GM10847 (cell line): ENCODE data around the gene RBM27.

Experiments
- POLR2A ChIP-seq: IDR thresholded peaks from 2 replicates; pipeline ENCODE4 v1.6.1; 2011; ENCODE audit not compliant: insufficient read length; ENCODE audit errors: extremely low read depth

The RBM27 gene, protein sequence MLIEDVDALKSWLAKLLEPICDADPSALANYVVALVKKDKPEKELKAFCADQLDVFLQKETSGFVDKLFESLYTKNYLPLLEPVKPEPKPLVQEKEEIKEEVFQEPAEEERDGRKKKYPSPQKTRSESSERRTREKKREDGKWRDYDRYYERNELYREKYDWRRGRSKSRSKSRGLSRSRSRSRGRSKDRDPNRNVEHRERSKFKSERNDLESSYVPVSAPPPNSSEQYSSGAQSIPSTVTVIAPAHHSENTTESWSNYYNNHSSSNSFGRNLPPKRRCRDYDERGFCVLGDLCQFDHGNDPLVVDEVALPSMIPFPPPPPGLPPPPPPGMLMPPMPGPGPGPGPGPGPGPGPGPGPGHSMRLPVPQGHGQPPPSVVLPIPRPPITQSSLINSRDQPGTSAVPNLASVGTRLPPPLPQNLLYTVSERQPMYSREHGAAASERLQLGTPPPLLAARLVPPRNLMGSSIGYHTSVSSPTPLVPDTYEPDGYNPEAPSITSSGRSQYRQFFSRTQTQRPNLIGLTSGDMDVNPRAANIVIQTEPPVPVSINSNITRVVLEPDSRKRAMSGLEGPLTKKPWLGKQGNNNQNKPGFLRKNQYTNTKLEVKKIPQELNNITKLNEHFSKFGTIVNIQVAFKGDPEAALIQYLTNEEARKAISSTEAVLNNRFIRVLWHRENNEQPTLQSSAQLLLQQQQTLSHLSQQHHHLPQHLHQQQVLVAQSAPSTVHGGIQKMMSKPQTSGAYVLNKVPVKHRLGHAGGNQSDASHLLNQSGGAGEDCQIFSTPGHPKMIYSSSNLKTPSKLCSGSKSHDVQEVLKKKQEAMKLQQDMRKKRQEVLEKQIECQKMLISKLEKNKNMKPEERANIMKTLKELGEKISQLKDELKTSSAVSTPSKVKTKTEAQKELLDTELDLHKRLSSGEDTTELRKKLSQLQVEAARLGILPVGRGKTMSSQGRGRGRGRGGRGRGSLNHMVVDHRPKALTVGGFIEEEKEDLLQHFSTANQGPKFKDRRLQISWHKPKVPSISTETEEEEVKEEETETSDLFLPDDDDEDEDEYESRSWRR

DNA sequence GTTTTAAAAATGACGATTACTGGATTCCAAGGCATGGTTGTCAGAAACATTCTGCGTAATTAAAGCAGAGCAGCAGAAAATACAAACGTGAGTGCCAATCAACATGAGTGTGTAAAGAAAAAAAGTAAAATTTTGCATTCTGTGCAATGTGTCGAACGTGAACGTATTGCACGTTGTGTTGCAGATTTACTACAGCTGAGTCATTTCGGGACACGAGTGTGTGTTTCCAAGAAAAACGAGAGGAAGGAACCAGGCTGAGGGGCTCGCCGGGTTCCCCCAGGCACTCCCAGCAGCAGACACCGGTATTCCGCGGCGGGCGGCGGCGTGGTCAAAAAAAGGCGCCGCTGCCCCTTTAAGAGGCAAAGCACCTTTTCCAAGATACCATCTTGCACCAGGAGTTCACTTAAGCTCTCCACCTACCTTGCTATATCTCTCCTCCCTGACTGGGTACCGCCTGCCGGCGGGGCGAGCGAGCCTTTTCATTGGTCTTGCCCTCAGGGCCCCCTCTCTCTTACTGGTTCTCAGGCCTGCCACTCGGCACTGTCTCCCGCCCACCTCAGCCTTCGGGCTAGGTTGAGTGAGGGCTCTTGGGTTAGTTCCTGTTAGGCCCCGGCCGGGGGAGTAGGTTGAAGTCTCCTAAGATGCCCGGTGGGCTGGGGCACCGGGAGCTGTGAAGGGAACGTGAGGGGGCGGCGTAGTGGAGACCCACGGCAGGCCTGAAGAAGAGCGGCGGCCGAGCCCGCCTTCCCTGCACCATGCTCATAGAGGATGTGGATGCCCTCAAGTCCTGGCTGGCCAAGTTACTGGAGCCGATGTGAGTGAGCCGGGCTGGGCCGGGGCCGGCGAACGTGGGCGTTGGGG, at the start of gene RBM27:
Gene RBM27 (plus strand): TSS at position 595 of the 861 bp plus-strand sequence. CDS start 161 bp downstream, at position 756.
- TF ChIP-seq POLR2A = peak; percentile 68

DNA sequence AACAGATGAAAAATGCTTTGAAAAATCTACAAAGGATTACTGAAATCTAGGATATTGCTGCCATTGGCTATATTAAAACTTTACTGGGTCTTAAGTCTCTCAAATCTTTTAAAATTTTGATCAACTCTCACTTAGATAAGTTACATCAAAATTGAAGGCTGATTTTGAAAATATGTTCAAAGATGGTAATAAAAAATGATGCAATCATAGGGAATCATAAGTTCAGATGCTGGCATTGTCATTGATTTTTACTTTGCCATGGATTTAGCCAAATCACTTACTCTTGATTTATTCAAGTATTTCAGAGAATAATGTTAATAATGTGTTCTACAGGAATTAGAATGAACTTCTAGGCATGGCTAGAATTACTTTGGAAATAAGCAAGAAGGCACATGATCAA, 45.1 kb upstream of the RBM27 start:
- TF ChIP-seq POLR2A = no peak

DNA sequence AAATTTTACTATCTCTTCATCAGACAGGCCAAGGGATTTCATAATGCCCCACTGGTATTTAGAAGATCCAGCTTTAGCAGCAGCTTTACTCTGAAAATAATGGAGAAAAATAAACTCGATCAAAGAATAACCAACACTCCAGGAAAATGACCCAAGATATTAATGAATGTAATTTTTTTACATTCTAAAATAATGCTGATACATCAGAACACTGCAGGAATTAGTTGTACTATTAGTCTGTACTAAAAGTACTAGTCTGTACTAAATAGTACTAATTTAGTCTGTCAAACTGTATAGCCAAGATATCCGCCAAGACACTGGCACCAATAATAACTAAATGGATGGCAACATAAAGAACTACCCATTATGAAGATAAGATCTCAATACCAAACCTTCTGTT, 39.0 kb upstream of the RBM27 start:
- no peak for TF ChIP-seq POLR2A

DNA sequence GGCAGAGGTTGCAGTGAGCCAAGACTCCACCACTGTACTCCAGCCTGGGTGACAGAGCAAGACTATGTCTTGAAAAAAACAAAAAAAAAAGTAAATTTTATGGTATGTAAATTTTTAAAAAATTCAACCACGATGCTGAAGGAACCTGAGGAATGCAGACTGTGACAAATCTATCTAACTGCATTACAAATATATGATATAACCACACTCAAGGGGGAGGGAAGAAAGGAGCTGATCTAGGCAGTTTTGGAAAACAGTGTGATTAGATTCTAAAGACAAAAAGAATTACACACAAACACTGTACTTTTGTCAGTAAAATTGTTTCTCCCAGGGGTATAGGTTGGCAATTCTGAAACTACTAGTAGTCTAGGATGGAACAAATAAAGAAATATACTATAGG, 37.9 kb upstream of the RBM27 start:
- no peak for TF ChIP-seq POLR2A

DNA sequence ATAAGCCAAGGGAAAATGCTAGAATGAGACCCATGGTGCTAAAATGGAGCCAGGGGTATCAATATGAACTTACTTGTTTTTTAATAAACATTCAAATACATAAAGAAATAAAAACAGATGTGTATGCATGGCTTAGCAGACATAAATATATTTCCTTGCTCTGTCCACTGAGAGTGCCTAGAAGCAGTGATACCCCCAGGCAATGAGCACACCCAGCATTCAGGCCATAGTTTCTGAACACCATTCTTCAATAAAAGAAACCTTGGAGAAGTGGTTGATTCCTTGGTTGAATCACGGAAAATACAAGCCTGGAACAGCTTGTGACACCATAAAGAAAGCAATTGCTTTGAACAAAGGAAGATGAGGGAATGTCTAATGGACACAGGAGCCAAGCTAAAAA, 37.5 kb upstream of the RBM27 start:
- TF ChIP-seq POLR2A = no peak

DNA sequence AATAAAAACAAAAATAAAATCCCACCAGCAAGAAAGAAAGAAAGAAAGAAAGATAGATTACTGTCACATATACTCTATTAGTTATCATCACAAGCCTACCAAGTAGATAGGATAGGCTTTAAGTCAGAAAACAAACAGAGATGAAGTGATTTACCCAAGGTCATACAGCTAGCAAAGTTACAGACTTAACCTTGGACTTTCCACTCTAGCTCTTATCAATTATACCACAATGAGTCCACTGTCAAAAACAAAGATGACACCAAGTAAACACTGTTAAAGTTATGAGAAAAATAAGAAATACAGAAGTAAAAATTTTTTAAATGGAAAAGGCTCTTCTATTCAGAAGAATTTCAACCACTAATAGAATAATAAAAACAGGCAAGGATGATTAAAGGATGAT, 34.3 kb upstream of the RBM27 start:
- no peak for TF ChIP-seq POLR2A

DNA sequence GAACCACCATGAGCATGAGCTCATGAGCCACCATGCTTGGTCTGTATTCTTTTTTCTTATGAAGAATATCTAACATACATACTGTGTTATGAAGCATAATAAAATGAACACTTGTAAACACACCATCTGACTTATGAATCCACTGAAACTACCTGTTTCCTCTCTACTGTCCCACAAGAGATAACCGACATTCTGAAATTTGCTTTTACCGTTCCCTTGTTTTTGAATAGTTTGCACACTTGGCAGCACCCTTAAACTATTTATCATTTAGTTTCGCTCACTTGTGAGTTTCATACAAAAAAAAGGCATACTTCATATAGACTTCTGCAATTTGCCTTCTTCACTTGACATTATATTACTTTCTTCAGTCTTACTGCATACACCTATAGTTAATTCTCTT, 29.8 kb upstream of the RBM27 start:
- no peak for TF ChIP-seq POLR2A

DNA sequence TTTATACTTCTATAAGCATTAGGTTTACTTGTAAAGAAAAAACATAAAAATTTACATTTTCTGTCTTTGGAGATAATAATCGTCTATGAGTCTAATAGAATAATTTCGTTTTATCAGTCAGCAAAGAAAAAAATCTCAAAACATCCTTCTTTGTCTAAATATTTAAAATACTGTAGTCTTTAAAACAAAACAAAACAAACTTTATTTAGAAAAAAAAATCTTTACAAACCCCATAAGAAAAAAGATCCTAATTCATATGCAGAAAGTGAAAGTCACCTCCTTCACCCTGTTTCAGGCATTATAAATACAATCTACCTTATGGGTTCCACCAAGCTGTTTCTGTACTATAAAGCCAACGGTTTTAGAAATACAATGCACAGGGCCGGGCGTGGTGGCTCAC, 26.6 kb upstream of the RBM27 start:
- TF ChIP-seq POLR2A = no peak

DNA sequence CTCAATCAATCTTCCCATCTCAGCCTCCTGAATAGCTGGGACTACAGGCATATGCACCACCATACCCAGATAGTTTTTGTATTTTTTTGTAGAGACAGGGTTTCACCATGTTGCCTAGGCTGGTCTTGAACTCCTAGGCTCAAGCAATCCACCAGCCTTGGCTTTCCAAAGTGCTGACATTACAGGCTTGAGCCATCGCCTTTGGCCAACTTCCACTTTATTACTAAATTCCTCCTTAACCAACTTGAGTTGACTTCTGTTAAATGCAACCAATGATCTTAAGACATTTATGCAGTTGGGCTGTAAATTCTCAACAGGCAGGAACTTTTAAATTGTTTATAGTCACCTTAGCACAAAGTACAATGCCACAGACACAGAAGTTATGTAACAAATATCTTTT, 23.7 kb upstream of the RBM27 start:
- TF ChIP-seq POLR2A = no peak

DNA sequence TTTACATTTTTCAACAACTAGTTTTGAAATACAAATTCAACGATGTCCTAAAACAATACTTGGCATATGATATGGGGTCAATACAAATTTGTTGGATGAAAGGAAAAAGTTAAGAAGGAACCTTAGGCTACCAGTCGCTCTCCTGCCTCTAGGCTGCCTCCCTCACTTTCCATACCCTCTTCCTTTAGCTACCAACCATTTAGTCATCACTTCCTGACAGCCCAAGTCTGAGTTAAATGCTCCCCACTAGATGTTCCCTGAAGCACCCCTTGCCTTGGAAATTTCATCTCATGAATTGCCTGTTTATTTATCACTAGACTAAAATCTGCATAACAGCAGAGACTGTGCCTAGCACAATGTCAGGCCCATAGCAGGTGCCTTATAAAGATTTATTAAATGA, 18.2 kb upstream of the RBM27 start:
- TF ChIP-seq POLR2A = no peak

DNA sequence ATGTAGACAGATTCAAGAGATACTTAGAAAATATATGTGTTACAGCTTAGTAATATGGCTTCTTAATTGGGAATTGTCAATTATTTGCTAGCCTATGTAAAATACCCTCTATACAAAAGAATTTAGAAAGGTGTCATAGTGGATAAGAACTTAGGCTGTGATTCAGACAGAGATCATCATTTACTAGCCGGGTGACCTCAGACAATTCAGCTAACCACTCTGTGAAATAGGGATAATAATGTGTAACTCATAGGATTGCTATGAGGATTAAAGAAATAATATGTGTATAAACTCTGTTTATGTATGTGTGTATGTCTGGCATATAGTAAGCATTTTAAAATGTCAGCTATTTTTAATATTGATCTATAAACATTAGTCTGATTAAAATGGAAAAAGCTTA, 15.0 kb upstream of the RBM27 start:
- no peak for TF ChIP-seq POLR2A

DNA sequence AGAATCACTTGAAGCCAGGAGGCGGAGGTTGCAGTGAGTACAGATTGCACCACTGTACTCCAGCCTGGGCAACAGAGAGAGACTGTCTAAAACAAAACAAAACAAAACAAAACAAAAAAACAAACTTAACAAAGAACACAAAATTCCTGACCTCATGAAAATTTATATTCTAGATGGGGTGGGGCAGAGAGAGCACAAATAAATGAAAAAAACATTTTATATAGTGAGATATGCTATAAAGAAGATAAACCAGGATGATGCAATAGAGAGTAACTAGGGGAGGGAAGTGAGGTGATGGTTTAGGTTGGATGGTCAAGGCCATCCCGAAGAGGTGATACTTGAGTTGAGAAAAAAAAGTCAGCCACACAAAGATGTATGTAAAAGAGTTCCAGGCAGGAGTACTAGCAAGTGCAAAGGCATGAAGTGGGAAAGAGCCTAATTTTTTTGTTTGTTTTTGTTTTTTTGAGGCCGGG, 10.8 kb upstream of the RBM27 start:
- TF ChIP-seq POLR2A = no peak

DNA sequence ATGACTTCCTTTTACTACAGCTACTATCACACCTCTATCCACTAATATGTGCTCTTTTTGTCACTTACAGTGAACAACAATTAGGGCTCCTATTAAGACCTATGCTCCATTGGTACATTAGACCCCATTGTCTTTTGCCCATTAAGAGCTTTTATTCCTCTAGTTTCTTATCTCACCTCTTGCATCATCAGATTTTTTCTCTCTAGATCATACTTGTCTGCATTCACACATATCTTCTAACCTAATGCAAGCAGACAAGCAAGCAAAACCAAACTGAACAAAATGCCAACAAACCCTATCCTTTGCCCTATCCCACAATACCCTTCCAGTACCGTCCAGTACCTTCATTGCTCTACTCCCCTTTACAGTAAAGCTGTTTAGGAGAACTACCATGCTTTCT, 10.1 kb upstream of the RBM27 start:
- no peak for TF ChIP-seq POLR2A

DNA sequence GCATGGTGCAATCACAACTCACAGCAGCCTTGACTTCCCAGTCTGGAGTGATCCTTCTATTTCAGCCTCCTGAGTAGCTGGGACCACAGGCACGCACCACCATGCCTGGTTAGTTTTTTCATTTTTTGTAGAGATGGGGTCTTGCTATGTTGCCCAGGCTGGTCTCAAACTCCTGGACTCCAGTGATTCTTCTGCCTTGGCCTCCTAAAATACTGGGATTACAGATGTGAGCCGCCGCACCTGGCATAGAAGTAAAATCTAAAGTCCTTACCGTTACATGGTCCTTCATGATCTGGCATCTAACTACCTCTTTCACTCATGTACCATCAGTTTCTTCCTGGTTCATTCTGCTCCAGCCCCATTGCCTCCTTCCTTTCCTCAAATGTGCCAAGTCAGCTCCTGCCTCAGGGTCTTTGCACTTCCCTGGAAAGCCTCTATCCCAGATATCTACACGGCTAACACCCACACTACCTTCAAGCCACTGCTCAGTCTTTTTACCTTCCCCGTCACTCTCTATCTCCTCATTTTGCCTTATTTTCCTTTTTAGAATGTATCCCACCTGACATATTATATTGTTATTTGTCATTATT, 6.9 kb upstream of the RBM27 start:
- no peak for TF ChIP-seq POLR2A
